Liver (tissue), 9 donors: ENCODE measurements around the gene MINK1. TPM values are rescaled to one million over a fixed set of nuclear protein-coding genes. Genes with fewer than 3 reads are reported as not detected.

Experiments used
- DNase-seq: peaks from one replicate; pipeline ENCODE4 v3.0.0-alpha.2; 2017; ENCODE audit warnings: low spot score
- H3K27ac ChIP-seq, 2 donors: one replicate each; pipeline ENCODE4 v1.7.0; 2013; ENCODE audit warnings: inconsistent platforms in 2 of 2, low read length in 2 of 2, control low read depth in 1 of 2, low read depth in 1 of 2, mild to moderate bottlenecking in 1 of 2
- H3K27me3 ChIP-seq, 4 donors: one replicate each; pipeline versions ENCODE4 v1.6.1 to v1.7.0; 2013; ENCODE audit warnings: low read length in 3 of 4, inconsistent platforms in 1 of 4, mild to moderate bottlenecking in 1 of 4, moderate library complexity in 1 of 4; ENCODE audit not compliant: control insufficient read depth in 4 of 4, insufficient read depth in 4 of 4
- H3K36me3 ChIP-seq, 4 donors: one replicate each; pipeline versions ENCODE4 v1.6.1 to v1.7.0; 2013; ENCODE audit warnings: low read length in 3 of 4, mild to moderate bottlenecking in 3 of 4, low read depth in 1 of 4, moderate library complexity in 1 of 4; ENCODE audit not compliant: control insufficient read depth in 4 of 4, insufficient read depth in 3 of 4
- H3K4me1 ChIP-seq, 4 donors: one replicate each; pipeline versions ENCODE4 v1.6.1 to v1.7.0; 2013; ENCODE audit warnings: low read length in 3 of 4, mild to moderate bottlenecking in 3 of 4, moderate library complexity in 1 of 4; ENCODE audit not compliant: control insufficient read depth in 4 of 4, insufficient read depth in 4 of 4
- H3K4me3 ChIP-seq, 3 donors: one replicate each; pipeline versions ENCODE4 v1.6.1 to v1.7.0; 2013; ENCODE audit warnings: low read length in 3 of 3, control low read depth in 1 of 3, low read depth in 1 of 3, mild to moderate bottlenecking in 1 of 3
- H3K9ac ChIP-seq, 2 donors: one replicate each; pipeline ENCODE4 v1.7.0; 2013; ENCODE audit warnings: low read length in 2 of 2, mild to moderate bottlenecking in 2 of 2, moderate library complexity in 2 of 2, control low read depth in 1 of 2, low read depth in 1 of 2
- H3K9me3 ChIP-seq, 4 donors: one replicate each; pipeline versions ENCODE4 v1.6.1 to v1.7.0; 2013; ENCODE audit warnings: low read length in 3 of 4; ENCODE audit not compliant: control insufficient read depth in 4 of 4
- EGR1 ChIP-seq, 2 donors: IDR thresholded peaks; 2 replicates each; pipeline ENCODE4 v1.6.1; 2016 to 2018; ENCODE audit warnings: antibody characterized with exemption in 2 of 2, low read depth in 2 of 2
- FOXA1 ChIP-seq: IDR thresholded peaks from 2 replicates; pipeline ENCODE4 v1.6.1; 2016; ENCODE audit warnings: antibody characterized with exemption
- FOXA2 ChIP-seq: IDR thresholded peaks from 2 replicates; pipeline ENCODE4 v1.6.1; 2016; ENCODE audit warnings: antibody characterized with exemption
- HNF4A ChIP-seq, 2 donors: conservative IDR thresholded peaks; 2 replicates each; pipeline ENCODE4 v1.6.1; 2016; ENCODE audit warnings: antibody characterized with exemption in 2 of 2, mild to moderate bottlenecking in 2 of 2
- HNF4G ChIP-seq: IDR thresholded peaks from 2 replicates; pipeline ENCODE4 v1.6.1; 2016; ENCODE audit warnings: antibody characterized with exemption
- JUND ChIP-seq, 2 donors: IDR thresholded peaks; 2 replicates each; pipeline ENCODE4 v1.6.1; 2016; ENCODE audit warnings: antibody characterized with exemption in 2 of 2
- RAD21 ChIP-seq, 2 donors: IDR thresholded peaks; 2 replicates each; pipeline ENCODE4 v1.6.1; 2016; ENCODE audit warnings: antibody characterized with exemption in 2 of 2, mild to moderate bottlenecking in 2 of 2
- RXRA ChIP-seq, 2 donors: IDR thresholded peaks; 2 replicates each; pipeline ENCODE4 v1.6.1; 2017 to 2018; ENCODE audit warnings: antibody characterized with exemption in 2 of 2, mild to moderate bottlenecking in 1 of 2
- SP1 ChIP-seq: IDR thresholded peaks from 2 replicates; pipeline ENCODE4 v1.6.1; 2018; ENCODE audit warnings: antibody characterized with exemption, mild to moderate bottlenecking
- TAF1 ChIP-seq: conservative IDR thresholded peaks from 2 replicates; pipeline ENCODE4 v1.6.1; 2016; ENCODE audit warnings: antibody characterized with exemption, mild to moderate bottlenecking
- YY1 ChIP-seq: IDR thresholded peaks from 2 replicates; pipeline ENCODE4 v1.6.1; 2016; ENCODE audit warnings: antibody characterized with exemption, mild to moderate bottlenecking
- whole genome bisulfite sequencing: extraction: QIAGEN DNeasy Blood & Tissue Kit; methylation state at CpG from one replicate; pipeline ENCODE4 v1.1.7; 2013; 5-methylcytosine and 5-hydroxymethylcytosine counted together
- polyA plus RNA-seq, 2 donors: library from polyadenylated mRNA; stranded (reverse) in 1 of 2; unstranded in 1 of 2; fragments of 200-250 nt in 1 of 2; fragments of >200 nt in 1 of 2; fragmentation: Nextera tagmentation in 1 of 2; extraction: Ambion mirVana in 1 of 2; gene quantifications; one replicate each; pipeline versions ENCODE4 v1.2.1 to v1.2.3, GENCODE V29; 2013 to 2015
- total RNA-seq, 2 donors: library from RNA; depleted of rRNA; stranded (reverse); fragments of >200 nt; gene quantifications; one replicate each; pipeline ENCODE4 v1.2.3, GENCODE V29; 2014
- TF ChIP-seq, protein P1 (sequence below): IDR thresholded peaks from 2 replicates; pipeline ENCODE4 v1.6.1; 2016; ENCODE audit warnings: antibody characterized with exemption
- TF ChIP-seq, protein P2 (sequence below): IDR thresholded peaks from 2 replicates; pipeline ENCODE4 v1.6.1; 2016; ENCODE audit warnings: antibody characterized with exemption
- TF ChIP-seq, protein P3 (sequence below): IDR thresholded peaks from 2 replicates; pipeline ENCODE4 v1.6.1; 2016; ENCODE audit warnings: antibody characterized with exemption, mild to moderate bottlenecking
- donor health status: healthy.
- donor health status: healthy.
- donor health status: healthy.
- donor health status: healthy.
- donor health status: healthy.

MINK1 gene
- total and polyA plus RNA-seq, 4 donors, result 6.9 to 30.6 (median 21.1) TPM

DNA sequence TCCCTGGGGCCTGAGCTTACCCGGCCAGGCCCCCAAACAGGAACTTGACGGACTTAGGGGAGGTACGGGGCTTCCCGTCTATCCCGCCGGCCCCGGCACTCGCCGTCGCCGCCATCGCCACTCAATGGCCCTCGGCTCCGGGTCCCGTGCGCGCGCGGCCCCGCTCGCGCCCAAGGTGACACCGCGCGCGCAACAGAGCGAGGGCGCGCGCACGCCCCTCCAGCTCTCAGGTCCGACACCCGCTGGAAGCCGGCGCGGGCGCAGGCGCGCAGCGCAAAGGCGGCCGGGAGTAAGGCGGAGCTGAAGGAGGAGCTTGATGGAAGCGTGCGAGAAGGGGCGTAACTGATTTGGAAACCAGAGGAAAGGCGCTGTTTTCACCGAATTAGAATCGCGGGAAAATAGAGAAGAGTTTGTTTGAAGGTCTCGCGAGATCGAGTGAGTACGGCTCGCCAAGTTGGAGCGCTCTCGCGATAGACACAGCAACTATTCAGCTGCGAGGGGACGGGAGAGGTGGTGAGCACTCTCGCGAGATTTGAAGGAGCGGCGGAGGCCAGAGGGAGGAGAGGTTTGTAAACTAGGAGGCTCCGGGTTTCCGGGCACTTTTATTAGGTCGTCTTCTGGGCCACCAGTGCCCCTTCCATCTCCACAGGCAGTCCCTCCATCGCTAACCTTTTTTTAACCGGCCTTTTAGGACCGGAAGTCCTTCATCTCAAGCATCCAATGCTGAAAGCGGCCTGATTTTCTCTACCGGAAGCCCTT is 106.8 kb downstream of the MINK1 start, which contains the start of the genes RNF167 and SLC25A11 (continued):
- TF ChIP-seq, protein P1, sequence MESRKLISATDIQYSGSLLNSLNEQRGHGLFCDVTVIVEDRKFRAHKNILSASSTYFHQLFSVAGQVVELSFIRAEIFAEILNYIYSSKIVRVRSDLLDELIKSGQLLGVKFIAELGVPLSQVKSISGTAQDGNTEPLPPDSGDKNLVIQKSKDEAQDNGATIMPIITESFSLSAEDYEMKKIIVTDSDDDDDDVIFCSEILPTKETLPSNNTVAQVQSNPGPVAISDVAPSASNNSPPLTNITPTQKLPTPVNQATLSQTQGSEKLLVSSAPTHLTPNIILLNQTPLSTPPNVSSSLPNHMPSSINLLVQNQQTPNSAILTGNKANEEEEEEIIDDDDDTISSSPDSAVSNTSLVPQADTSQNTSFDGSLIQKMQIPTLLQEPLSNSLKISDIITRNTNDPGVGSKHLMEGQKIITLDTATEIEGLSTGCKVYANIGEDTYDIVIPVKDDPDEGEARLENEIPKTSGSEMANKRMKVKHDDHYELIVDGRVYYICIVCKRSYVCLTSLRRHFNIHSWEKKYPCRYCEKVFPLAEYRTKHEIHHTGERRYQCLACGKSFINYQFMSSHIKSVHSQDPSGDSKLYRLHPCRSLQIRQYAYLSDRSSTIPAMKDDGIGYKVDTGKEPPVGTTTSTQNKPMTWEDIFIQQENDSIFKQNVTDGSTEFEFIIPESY, result peak; percentile 100
- peak in 1 of 2 donors; percentile 9 for TF ChIP-seq HNF4A (conservative IDR thresholded peaks at IDR 0.05)
- peak; percentile 72 for TF ChIP-seq SP1
- TF ChIP-seq RAD21 (IDR thresholded peaks at IDR 0.05), result peak in 1 of 2 donors; percentile 12
- TF ChIP-seq, protein P2, sequence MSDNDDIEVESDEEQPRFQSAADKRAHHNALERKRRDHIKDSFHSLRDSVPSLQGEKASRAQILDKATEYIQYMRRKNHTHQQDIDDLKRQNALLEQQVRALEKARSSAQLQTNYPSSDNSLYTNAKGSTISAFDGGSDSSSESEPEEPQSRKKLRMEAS, result peak; percentile 77
- no peak for TF ChIP-seq TAF1
- TF ChIP-seq EGR1 (IDR thresholded peaks at IDR 0.05; ENCODE audit: low read depth in 2 of 2), result peak in 1 of 2 donors; percentile 24
- peak; percentile 33 for TF ChIP-seq FOXA2

DNA sequence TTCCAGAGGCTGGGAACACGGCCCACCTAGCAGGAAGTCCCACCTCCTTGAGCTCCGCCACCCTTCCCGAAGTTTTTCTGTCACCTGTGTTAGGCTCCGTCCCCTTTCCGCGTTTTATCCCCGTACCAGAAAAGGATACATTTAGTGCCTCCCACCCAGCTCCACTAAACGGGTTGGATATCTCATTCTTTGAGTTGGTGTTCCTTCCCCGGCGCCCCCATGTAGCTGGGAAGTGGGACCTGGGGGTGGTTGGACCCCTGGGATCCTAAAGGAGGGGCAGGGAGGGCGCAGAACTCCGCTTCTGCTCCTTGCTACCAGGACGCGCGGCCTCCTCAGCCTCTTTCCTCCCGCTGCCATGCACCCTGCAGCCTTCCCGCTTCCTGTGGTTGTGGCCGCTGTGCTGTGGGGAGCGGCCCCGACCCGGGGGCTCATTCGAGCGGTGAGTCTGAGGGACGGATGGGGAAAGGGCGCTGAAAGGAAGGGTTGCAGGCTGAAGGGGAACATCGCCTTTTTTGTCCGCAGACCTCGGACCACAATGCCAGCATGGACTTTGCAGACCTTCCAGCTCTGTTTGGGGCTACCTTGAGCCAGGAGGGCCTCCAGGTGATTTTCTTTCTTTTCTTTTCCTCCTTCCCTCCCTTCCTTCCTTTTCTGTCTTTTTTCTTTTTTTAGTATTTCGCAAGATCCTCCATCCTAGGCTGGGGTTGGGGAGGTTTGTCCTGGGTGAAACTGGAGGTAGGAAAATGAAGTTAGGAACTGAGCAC is 107.6 kb downstream of the MINK1 start:
- Histone ChIP-seq H3K36me3 (peaks cover 4 to 31% (median 20%) of the 10 kb centered on the region in 4 donors), H3K9ac (peak overlapping the region; percentile 80 to 93), H3K27me3 (no peaks in the 10 kb centered on the region), H3K27ac (peak overlapping the region; percentile 89 to 90), H3K4me3 (peak overlapping the region; percentile 79 to 89 (median 83)), H3K4me1 (peaks cover 8 to 54% (median 40%) of the 10 kb centered on the region in 4 donors), H3K9me3 (no peaks in the 10 kb centered on the region)
- TF ChIP-seq EGR1 (IDR thresholded peaks at IDR 0.05; ENCODE audit: low read depth in 2 of 2), result peak in 1 of 2 donors; percentile 7
- no peak for TF ChIP-seq HNF4G
- TF ChIP-seq FOXA1, result no peak
- TF ChIP-seq, protein P3, sequence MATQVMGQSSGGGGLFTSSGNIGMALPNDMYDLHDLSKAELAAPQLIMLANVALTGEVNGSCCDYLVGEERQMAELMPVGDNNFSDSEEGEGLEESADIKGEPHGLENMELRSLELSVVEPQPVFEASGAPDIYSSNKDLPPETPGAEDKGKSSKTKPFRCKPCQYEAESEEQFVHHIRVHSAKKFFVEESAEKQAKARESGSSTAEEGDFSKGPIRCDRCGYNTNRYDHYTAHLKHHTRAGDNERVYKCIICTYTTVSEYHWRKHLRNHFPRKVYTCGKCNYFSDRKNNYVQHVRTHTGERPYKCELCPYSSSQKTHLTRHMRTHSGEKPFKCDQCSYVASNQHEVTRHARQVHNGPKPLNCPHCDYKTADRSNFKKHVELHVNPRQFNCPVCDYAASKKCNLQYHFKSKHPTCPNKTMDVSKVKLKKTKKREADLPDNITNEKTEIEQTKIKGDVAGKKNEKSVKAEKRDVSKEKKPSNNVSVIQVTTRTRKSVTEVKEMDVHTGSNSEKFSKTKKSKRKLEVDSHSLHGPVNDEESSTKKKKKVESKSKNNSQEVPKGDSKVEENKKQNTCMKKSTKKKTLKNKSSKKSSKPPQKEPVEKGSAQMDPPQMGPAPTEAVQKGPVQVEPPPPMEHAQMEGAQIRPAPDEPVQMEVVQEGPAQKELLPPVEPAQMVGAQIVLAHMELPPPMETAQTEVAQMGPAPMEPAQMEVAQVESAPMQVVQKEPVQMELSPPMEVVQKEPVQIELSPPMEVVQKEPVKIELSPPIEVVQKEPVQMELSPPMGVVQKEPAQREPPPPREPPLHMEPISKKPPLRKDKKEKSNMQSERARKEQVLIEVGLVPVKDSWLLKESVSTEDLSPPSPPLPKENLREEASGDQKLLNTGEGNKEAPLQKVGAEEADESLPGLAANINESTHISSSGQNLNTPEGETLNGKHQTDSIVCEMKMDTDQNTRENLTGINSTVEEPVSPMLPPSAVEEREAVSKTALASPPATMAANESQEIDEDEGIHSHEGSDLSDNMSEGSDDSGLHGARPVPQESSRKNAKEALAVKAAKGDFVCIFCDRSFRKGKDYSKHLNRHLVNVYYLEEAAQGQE, result no peak
- TF ChIP-seq FOXA2, result no peak
- TF ChIP-seq JUND (IDR thresholded peaks at IDR 0.05), result no peak
- no peak for TF ChIP-seq SP1
- no peak for TF ChIP-seq YY1
- DNase-seq, result peak; percentile 51
- WGBS, result under 1% methylated on average over 29 of the region's 29 CpGs

- no peaks in the 10 kb centered on the region for H3K9me3 ChIP-seq
- peak overlapping the region; percentile 80 to 93 for H3K9ac ChIP-seq
- H3K36me3 ChIP-seq, result peaks cover 6 to 31% (median 19%) of the 10 kb centered on the region in 4 donors
- peaks cover 9 to 60% (median 45%) of the 10 kb centered on the region in 4 donors for H3K4me1 ChIP-seq
- peak overlapping the region in 1 of 2 donors; percentile 90 for H3K27ac ChIP-seq
- H3K4me3 ChIP-seq, result peak overlapping the region; percentile 79 to 89 (median 83)
- DNase-seq, result no peak
- H3K27me3 ChIP-seq, result no peaks in the 10 kb centered on the region
- 32% methylated on average over 4 of the region's 4 CpGs for WGBS
- TF ChIP-seq TAF1, result no peak
- no peak for TF ChIP-seq EGR1 (IDR thresholded peaks at IDR 0.05; ENCODE audit: low read depth in 2 of 2)
- no peak for TF ChIP-seq YY1
- TF ChIP-seq JUND (IDR thresholded peaks at IDR 0.05), result no peak
- TF ChIP-seq RAD21 (IDR thresholded peaks at IDR 0.05), result no peak
- no peak for TF ChIP-seq RXRA (IDR thresholded peaks at IDR 0.05)
- TF ChIP-seq, protein P2, result no peak
These were observed 108.1 kb downstream of the MINK1 start for GRCh38 chr17:4941319-4941610.
